ENCODE results near the gene VSTM2B. TPM values are rescaled to one million over a fixed set of nuclear protein-coding genes. Genes with fewer than 3 reads are reported as not detected.

Gene VSTM2B
- total RNA-seq, 1 donor from 2014 or later, result 0.21 TPM

GRCh38 chr19:29526730-29527499 is 1.1 kb downstream of the VSTM2B start:
- no peaks in the 10 kb centered on the region for H3K36me3 Mint-ChIP-seq (ENCODE audit: low read depth)
- H3K4me3 Mint-ChIP-seq, result no peak overlapping the region
- H3K9me3 Mint-ChIP-seq, result no peaks in the 10 kb centered on the region
- peaks cover 21% of the 10 kb centered on the region for H3K4me1 Mint-ChIP-seq
- H3K27ac Mint-ChIP-seq (ENCODE audit: unreplicated experiment), result no peak overlapping the region
- peaks cover 86% of the 10 kb centered on the region for H3K27me3 Mint-ChIP-seq (ENCODE audit: low read depth)
- DNase-seq (ENCODE audit: low read depth, low spot score), result no peak
- TF ChIP-seq, protein P1, sequence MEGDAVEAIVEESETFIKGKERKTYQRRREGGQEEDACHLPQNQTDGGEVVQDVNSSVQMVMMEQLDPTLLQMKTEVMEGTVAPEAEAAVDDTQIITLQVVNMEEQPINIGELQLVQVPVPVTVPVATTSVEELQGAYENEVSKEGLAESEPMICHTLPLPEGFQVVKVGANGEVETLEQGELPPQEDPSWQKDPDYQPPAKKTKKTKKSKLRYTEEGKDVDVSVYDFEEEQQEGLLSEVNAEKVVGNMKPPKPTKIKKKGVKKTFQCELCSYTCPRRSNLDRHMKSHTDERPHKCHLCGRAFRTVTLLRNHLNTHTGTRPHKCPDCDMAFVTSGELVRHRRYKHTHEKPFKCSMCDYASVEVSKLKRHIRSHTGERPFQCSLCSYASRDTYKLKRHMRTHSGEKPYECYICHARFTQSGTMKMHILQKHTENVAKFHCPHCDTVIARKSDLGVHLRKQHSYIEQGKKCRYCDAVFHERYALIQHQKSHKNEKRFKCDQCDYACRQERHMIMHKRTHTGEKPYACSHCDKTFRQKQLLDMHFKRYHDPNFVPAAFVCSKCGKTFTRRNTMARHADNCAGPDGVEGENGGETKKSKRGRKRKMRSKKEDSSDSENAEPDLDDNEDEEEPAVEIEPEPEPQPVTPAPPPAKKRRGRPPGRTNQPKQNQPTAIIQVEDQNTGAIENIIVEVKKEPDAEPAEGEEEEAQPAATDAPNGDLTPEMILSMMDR (conservative IDR thresholded peaks at IDR 0.05), result no peak

DNA sequence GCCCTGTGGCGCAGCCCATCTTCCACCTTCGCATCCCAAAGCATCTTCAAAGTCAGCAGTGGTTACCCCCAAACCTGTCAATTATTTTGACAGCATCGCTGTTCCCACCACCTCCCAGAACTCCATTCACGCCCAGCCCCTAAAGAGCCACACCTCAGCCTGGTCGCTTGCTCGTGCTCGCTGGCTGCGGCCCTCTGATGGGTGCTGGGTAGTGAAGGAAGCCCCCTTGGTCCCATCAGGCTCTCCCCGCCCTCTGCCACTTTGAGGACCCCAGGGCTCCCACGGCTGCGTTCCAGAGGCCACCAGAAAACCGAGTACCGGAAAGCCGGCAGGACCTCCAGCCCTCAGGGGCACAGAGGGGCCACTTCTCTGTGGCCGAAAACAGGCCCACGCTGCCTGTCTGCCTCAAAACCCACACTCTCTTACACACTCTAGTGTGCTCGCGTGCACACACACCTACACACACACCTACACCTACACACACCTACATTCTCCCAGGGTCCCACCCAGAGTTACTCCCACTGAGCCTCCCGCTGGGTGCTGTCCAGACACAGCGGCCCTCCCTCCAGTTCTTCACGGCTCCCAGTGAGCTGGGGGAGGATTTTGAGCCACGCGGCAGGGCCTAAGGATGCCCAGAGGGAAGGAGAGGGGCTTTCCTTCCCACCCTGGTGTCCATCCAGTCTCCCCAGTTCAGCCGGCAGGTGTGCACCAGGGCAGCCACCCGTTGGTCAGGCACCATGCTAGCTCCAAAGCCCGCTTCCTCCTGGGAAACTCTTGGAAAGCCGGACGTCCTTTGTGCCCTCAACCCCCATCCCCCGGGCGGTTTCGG is 1.9 kb downstream of the VSTM2B start:
- H3K27me3 Mint-ChIP-seq (ENCODE audit: low read depth), result peaks cover 86% of the 10 kb centered on the region
- TF ChIP-seq, protein P1 (conservative IDR thresholded peaks at IDR 0.05), result peak; percentile 30
- H3K36me3 Mint-ChIP-seq (ENCODE audit: low read depth), result no peaks in the 10 kb centered on the region
- DNase-seq (ENCODE audit: low read depth, low spot score), result peak; percentile 14
- no peak overlapping the region for H3K27ac Mint-ChIP-seq (ENCODE audit: unreplicated experiment)
- no peaks in the 10 kb centered on the region for H3K9me3 Mint-ChIP-seq
- H3K4me1 Mint-ChIP-seq, result peaks cover 21% of the 10 kb centered on the region
- H3K4me3 Mint-ChIP-seq, result peak overlapping the region; percentile 84

DNA sequence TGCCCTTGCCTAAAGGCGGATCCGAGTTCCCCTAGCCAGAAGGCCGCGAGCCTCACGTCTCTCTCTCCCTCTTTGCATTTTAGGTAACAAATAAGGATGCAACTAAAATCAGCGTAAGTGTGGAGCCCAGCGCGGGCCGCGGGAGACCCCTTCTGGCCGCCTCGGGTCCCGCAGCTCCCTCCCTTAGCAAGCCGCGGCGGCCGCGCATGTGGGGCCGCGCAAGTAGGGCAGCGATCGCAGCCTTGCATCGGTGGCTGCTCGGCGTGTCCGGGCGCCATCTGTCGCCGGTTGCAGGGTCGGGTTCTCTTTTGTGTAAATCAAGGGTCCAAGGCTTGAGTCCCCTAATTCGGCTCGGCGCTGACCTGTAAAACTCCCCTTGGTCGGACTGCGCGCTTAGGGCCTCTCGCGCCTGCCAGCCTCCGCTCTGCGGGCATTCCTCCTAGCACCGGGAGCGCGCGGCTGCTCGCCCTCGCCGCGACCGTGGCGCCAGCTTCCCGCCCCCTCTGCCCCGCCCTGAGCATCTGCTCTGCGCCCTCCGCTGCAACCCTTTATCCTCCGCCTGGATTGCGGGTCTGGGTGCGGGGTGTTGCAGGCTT is 2.7 kb downstream of the VSTM2B start:
- Mint-ChIP-seq H3K9me3 (no peaks in the 10 kb centered on the region), H3K4me3 (peak overlapping the region; percentile 84), H3K4me1 (peaks cover 21% of the 10 kb centered on the region), H3K27ac (ENCODE audit: unreplicated experiment) (no peak overlapping the region), H3K36me3 (ENCODE audit: low read depth) (no peaks in the 10 kb centered on the region), H3K27me3 (ENCODE audit: low read depth) (peaks cover 82% of the 10 kb centered on the region)
- DNase-seq (ENCODE audit: low read depth, low spot score), result peak; percentile 76
- TF ChIP-seq, protein P1 (conservative IDR thresholded peaks at IDR 0.05), result peak; percentile 89

DNA sequence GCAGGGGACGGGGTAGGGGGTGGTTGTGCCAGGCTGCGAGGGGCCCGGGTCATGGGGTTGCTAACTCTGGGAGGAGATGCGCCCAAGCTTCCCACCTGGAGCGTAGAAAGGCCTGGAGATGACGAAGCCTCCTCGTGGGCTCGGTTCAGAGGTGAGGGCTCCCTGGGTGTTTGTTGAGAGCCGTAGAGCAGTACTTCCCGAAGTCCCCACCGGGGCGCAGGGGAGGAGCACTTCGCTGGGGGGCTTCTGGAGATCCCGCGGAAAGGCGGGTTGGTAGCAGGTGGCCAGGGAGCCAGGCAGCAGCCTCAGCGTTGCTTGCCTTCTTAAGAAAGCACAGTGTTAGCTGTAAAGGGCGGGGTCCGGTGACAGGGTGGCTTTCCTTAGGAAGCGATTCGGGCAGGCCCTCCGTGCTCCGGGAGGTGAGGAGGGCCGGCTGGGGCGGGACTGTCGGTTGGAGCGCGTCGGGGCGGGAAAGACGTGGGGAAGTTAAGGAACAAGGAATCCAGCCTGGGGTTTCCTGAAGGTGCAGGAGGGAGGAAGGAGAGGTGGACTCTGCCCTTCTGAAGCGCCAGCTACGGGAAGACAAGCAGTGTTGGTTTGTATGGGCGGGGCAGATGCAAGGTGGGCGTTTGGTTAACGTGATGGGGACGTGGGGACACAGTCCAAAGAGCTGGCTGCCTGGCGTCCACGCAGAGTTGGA is 3.3 kb downstream of the VSTM2B start:
- H3K4me1 Mint-ChIP-seq, result peaks cover 21% of the 10 kb centered on the region
- H3K4me3 Mint-ChIP-seq, result peak overlapping the region; percentile 84
- TF ChIP-seq, protein P1 (conservative IDR thresholded peaks at IDR 0.05), result no peak
- no peaks in the 10 kb centered on the region for H3K36me3 Mint-ChIP-seq (ENCODE audit: low read depth)
- DNase-seq (ENCODE audit: low read depth, low spot score), result no peak
- no peaks in the 10 kb centered on the region for H3K9me3 Mint-ChIP-seq
- peaks cover 80% of the 10 kb centered on the region for H3K27me3 Mint-ChIP-seq (ENCODE audit: low read depth)
- H3K27ac Mint-ChIP-seq (ENCODE audit: unreplicated experiment), result no peak overlapping the region
